ENCODE results near the gene DNAJC13. TPM values are rescaled to one million over a fixed set of nuclear protein-coding genes. Genes with fewer than 3 reads are reported as not detected.

DNAJC13 gene
- total RNA-seq, 1 experiment from 2014 or later = 28.8 TPM

- intact Hi-C loops (cut with micrococcal nuclease) = no loop called here
- CTCF ChIA-PET = no interaction called here
Observed at GRCh38 chr3:132503559-132503958, 86.3 kb downstream of the DNAJC13 start.

More at GRCh38 chr3:132503559-132503958, 86.3 kb downstream of the DNAJC13 start:
- BruUV-seq (replicated peaks) = no TSS peak
- Histone ChIP-seq H2AFZ (ENCODE audit: low read depth, low read length, poor library complexity, severe bottlenecking) (no peak overlapping the region), H3K9me2 (ENCODE audit: insufficient read depth) (no peaks in the 10 kb centered on the region), H3K9ac (ENCODE audit: low read length) (no peak overlapping the region), H3K27ac (ENCODE audit: low read depth, low read length) (no peak overlapping the region), H3K27me3 (ENCODE audit: insufficient read depth, low read length) (no peaks in the 10 kb centered on the region), H3K4me2 (ENCODE audit: low read length) (no peak overlapping the region), H3K79me2 (ENCODE audit: insufficient read depth, low read length) (no peaks in the 10 kb centered on the region), H3K4me3 (replicated peaks in 1 of 2; ENCODE audit: low read depth in 1 of 2, low read length in 2 of 2) (no peak overlapping the region), H3K9me3 (ENCODE audit: control insufficient read depth in 1 of 2, insufficient read depth in 1 of 2, low read depth in 1 of 2, low read length in 2 of 2) (no peaks in the 10 kb centered on the region), H4K20me1 (ENCODE audit: insufficient read depth) (no peaks in the 10 kb centered on the region), H3K36me3 (ENCODE audit: control insufficient read depth in 1 of 2, insufficient read depth in 2 of 2, low read length in 2 of 2) (peaks cover 11 to 23% of the 10 kb centered on the region in 2 experiments; a peak in 2 of 4 replicates), H3K4me1 (ENCODE audit: control insufficient read depth in 1 of 2, insufficient read depth in 2 of 2, low read length in 2 of 2) (no peaks in the 10 kb centered on the region)
- ATAC-seq = no peak
- ChIA-PET RAD21 (ENCODE audit: low non-redundant PET in 1 of 2, low total read pairs in 2 of 2, uncharacterized antibody in 2 of 2, unreplicated experiment in 2 of 2) (no interaction called here), POLR2A (no interaction called here)
- TF ChIP-seq ZNF274 (IDR thresholded peaks at IDR 0.05; ENCODE audit: low read depth, low read length) (no peak), POLR2A (IDR thresholded peaks at IDR 0.05; ENCODE audit: borderline replicate concordance, extremely low read depth, insufficient read depth, insufficient read length) (no peak), EZH2phosphoT487 (IDR thresholded peaks at IDR 0.05; ENCODE audit: borderline replicate concordance) (no peak), TCF7L2 (IDR thresholded peaks at IDR 0.05; ENCODE audit: borderline replicate concordance, extremely low read depth, insufficient read depth, insufficient read length) (no peak), POLR2AphosphoS5 (IDR thresholded peaks at IDR 0.05; ENCODE audit: low read depth, low read length) (no peak), FOSL1 (IDR thresholded peaks at IDR 0.05; ENCODE audit: low read depth) (no peak), CTCF (IDR thresholded peaks at IDR 0.05 in 2 of 3, conservative IDR thresholded peaks at IDR 0.05 in 1 of 3; ENCODE audit: borderline replicate concordance in 1 of 3, insufficient read depth in 1 of 3, low read depth in 2 of 3, low read length in 2 of 3) (no peak), CBX3 (IDR thresholded peaks at IDR 0.05; ENCODE audit: low read depth) (no peak)
- DNase-seq (ENCODE audit: low read depth, low spot score) = no peak
